T-helper 1 cell (primary cell): ENCODE measurements around the gene PSMB3.
A peak's percentile ranks its signal among the peaks of the same experiment; 100 is the strongest.

ENCODE experiments used
- DNase-seq, 5 donors: peaks; one replicate each; pipeline ENCODE4 v3.0.0-alpha.2; 2012 to 2020

The PSMB3 gene

GRCh38 chr17:38798614-38799500, 46.3 kb downstream of the PSMB3 start:
- DNase-seq, result peak in 4 of 5 donors; percentile 32 to 73 (median 43)

- DNase-seq, result peak; percentile 72 to 94 (median 75)
Observed at GRCh38 chr17:38799501-38800236, 47.1 kb downstream of the PSMB3 start, which contains the start of gene PIP4K2B. TSS of gene PIP4K2B (minus strand) at chr17:38799556. CDS start at chr17:38799424, 132 bp downstream.

DNA sequence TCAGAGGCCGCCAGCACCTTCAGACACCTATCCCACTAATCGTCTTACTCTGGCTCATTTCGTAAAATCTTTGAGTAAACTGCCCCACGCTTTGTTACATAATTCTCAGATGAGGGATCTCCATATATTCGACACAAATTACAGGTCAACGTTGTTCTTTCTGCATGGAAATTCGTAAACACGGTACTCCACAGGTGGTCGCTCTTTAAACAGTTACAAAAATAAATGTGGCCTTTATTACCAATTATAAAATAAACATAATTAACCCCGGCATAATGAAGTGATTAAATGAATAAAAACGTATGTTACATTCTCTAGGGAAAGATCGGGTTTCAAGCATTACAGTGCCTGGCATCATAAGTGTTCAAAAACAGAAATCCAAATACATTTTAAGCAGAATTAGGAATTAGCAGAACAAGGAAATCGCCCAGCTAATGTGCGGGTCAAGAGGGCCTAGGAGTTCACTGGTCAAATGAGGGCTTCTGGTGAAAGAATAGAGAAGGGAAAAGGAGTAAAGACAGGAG, 47.8 kb downstream of the PSMB3 start:
- no peak for DNase-seq

DNA sequence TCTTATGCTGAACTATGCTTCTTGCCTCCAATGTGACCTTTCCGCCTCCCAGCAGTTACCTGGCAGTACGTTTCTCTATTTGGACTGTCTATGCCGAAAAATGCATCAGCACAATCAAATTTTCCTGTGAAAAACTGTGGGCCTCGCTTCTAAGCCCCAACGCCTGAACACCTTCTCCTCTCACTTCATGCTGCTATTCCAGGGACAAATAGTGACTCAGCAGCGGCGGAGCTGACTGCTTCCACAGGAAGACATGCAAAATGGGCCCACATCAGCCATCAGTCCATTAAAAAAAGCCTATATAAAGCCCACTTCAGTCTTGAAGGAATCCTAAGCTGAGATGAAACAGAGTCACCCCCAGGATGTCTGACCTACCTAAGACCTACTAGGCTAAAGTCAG, 57.3 kb downstream of the PSMB3 start:
- no peak for DNase-seq
